Measurements from ENCODE around the gene CCDC91. TPM values are rescaled to one million over a fixed set of nuclear protein-coding genes. Genes with fewer than 3 reads are reported as not detected.

Gene CCDC91
- total RNA-seq, 1 donor from 2014 or later: 46.3 TPM

DNA sequence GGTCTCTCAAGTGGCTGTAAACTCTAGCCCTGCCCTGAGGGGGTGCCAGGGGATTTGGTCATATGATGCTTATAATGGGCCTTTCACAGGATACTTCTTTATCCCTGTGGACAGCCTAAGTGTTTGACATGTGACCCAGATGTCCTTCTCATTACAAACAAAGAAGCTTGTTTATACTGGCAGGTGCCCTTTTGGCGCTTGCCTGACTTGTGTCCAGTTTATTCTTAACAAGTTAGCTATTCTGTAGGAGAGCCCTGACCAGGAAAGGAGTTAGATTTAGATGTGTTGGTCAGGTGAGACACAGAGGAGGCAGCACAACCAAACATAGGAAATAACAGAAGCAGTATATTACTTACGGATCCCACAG lies 51.9 kb downstream of the CCDC91 start:
- Mint-ChIP-seq H3K27me3 (no peaks in the 10 kb centered on the region), H3K4me1 (peaks cover 18% of the 10 kb centered on the region), H3K9me3 (no peaks in the 10 kb centered on the region), H3K27ac (no peak overlapping the region), H3K36me3 (ENCODE audit: low read depth) (peaks cover 2% of the 10 kb centered on the region), H3K4me3 (no peak overlapping the region)
- POLR2A ChIA-PET: no interaction called here
- DNase-seq (no peak), ATAC-seq (ENCODE audit: low read depth) (no peak)
- intact Hi-C loops (cut with micrococcal nuclease): no loop called here
- CTCF ChIA-PET: no interaction called here
- TF ChIP-seq, protein P1, sequence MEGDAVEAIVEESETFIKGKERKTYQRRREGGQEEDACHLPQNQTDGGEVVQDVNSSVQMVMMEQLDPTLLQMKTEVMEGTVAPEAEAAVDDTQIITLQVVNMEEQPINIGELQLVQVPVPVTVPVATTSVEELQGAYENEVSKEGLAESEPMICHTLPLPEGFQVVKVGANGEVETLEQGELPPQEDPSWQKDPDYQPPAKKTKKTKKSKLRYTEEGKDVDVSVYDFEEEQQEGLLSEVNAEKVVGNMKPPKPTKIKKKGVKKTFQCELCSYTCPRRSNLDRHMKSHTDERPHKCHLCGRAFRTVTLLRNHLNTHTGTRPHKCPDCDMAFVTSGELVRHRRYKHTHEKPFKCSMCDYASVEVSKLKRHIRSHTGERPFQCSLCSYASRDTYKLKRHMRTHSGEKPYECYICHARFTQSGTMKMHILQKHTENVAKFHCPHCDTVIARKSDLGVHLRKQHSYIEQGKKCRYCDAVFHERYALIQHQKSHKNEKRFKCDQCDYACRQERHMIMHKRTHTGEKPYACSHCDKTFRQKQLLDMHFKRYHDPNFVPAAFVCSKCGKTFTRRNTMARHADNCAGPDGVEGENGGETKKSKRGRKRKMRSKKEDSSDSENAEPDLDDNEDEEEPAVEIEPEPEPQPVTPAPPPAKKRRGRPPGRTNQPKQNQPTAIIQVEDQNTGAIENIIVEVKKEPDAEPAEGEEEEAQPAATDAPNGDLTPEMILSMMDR (IDR thresholded peaks at IDR 0.05): no peak

DNA sequence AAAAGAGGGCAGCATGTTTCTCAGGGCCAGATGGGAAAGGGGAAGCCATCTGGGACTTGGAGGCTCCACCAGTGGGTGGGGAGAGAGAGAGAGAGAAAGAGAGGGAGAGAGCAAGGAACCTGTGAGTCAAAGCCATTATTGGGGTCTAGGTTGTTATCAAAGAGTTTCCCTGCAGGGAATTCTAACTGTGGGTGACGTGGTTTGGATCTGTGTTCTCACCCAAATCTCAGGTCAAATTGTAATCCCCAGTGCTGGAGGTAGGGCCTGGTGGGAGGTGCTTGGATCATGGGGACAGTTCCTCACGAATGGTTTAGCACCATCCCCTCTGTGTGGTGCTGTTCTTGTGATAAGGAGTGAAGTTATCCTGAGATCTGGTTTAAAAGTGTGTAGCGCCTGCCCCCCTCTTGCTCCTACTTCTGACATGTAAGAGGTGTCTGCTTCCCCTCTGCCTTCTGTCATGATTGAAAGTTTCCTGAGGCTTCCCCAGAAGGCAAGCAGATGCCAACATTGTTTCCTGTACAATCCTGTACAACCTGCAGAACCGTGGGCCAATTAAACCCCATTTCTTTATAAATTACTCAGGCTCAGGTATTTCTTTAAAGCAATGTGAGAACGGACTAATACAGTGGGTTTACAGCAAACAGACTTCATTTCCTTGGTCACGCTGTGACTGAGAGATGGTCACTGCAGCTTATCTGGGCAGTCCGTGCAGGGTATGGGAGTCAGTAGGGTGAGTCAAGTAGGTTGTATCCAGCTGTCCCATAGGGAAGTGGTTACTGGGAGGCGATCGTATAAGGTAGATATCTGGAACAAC lies 52.4 kb downstream of the CCDC91 start:
- ChIA-PET CTCF (no interaction called here), POLR2A (no interaction called here)
- Mint-ChIP-seq H3K36me3 (ENCODE audit: low read depth) (peaks cover 2% of the 10 kb centered on the region), H3K4me3 (no peak overlapping the region), H3K9me3 (no peaks in the 10 kb centered on the region), H3K27me3 (no peaks in the 10 kb centered on the region), H3K4me1 (peaks cover 22% of the 10 kb centered on the region), H3K27ac (no peak overlapping the region)
- intact Hi-C loops (cut with micrococcal nuclease): no loop called here
- DNase-seq (no peak), ATAC-seq (ENCODE audit: low read depth) (no peak)
- TF ChIP-seq, protein P1 (IDR thresholded peaks at IDR 0.05): no peak

DNA sequence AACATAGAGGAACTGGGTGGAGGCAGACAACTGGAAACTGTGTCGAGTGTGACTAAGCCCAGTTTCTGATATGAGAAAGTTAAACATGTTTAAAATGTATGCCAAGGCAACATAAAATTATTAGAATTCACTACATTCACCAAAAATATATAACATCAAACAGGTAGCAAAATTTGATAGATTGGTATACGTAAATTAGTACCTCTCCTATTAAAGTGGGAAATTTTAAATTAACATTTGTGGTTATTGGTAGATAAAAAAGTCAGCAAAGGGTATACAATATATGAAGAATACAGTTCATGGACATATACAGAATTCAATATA lies 53.0 kb downstream of the CCDC91 start:
- no peaks in the 10 kb centered on the region for H3K9me3 Mint-ChIP-seq
- ChIA-PET CTCF (no interaction called here), POLR2A (no interaction called here)
- intact Hi-C loops (cut with micrococcal nuclease): no loop called here
- H3K27me3 Mint-ChIP-seq: no peaks in the 10 kb centered on the region
- H3K4me1 Mint-ChIP-seq: peaks cover 27% of the 10 kb centered on the region
- DNase-seq: no peak
- H3K4me3 Mint-ChIP-seq: no peak overlapping the region
- H3K36me3 Mint-ChIP-seq (ENCODE audit: low read depth): peaks cover 2% of the 10 kb centered on the region
- H3K27ac Mint-ChIP-seq: no peak overlapping the region
- TF ChIP-seq, protein P1 (IDR thresholded peaks at IDR 0.05): no peak
- ATAC-seq (ENCODE audit: low read depth): no peak

DNA sequence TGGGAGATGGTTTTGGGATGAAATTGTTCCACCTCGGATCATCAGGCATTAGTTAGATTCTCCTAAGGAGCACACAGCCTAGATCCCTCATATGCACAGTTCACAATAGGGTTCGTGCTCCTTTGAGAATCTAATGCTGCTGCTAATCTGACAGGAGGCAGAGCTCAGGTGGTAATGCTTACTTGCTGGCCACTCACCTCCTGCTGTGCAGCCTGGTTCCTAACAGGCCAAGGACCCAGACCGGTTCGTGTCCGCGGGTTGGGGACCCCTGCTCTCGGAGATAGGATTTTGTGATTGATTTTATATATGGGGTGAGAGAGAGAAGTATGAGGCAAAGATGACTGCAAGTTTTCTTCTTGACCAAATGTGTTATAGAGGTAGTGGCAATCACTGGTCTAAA lies 57.5 kb downstream of the CCDC91 start:
- Mint-ChIP-seq H3K27me3 (no peaks in the 10 kb centered on the region), H3K4me1 (peaks cover 61% of the 10 kb centered on the region), H3K9me3 (no peaks in the 10 kb centered on the region), H3K4me3 (no peak overlapping the region), H3K36me3 (ENCODE audit: low read depth) (no peaks in the 10 kb centered on the region), H3K27ac (no peak overlapping the region)
- ATAC-seq (ENCODE audit: low read depth) (no peak), DNase-seq (no peak)
- CTCF ChIA-PET: no interaction called here
- intact Hi-C loops (cut with micrococcal nuclease): no loop called here
- POLR2A ChIA-PET: no interaction called here
- TF ChIP-seq, protein P1 (IDR thresholded peaks at IDR 0.05): no peak

DNA sequence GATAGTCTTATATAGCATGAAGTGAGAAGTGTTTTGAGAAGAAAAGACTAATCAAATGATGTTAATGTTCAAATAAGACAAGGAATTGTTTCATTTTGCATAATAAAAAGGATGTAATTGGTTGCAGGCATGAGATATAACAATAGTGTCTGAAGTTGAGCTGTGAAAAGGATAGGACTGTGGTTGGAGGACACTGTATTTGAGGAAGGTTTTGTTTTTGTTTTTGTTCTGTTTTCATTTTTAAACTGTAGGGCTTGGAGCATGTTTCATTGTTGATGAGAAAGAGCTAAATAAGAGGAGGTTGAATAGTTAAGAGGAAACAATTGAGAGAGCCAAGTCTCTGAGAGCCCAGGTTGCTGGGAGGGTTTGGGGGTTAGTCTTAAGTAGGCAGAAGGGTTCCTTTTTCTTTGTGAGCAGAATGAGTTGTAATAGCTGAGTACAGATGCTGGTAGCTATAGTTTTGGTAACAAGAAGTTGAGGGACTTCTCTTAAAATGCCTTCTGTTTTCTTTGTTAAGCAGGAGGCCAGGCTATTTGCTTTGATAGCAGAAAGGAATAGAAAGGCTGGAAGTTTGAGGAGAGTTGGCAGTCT lies 58.4 kb downstream of the CCDC91 start:
- ChIA-PET CTCF (no interaction called here), POLR2A (no interaction called here)
- no peaks in the 10 kb centered on the region for H3K27me3 Mint-ChIP-seq
- peak overlapping the region; percentile 2 for H3K27ac Mint-ChIP-seq
- H3K36me3 Mint-ChIP-seq (ENCODE audit: low read depth): no peaks in the 10 kb centered on the region
- TF ChIP-seq, protein P1 (IDR thresholded peaks at IDR 0.05): no peak
- H3K4me3 Mint-ChIP-seq: no peak overlapping the region
- ATAC-seq (ENCODE audit: low read depth): no peak
- DNase-seq: no peak
- H3K9me3 Mint-ChIP-seq: no peaks in the 10 kb centered on the region
- intact Hi-C loops (cut with micrococcal nuclease): no loop called here
- H3K4me1 Mint-ChIP-seq: peaks cover 64% of the 10 kb centered on the region

Measured in activated B cell treated with CpG ODN at 0.5 μM for 24 hours (primary cell).